Activated naive CD4-positive, alpha-beta T cell treated with anti-CD3 and anti-CD28 coated beads, Interleukin-2, amount 10 ng/mL, durations not matched to agents 7 days and 5 days (primary cell): ENCODE results near the gene KIAA0513.
A peak's percentile ranks its signal among the peaks of the same experiment; 100 is the strongest.

Experiments
- CTCF ChIA-PET: fragments of 350-600 bp; sonication (Branson Sonifier 250); formaldehyde crosslinking; loops from one replicate; lab custom pipeline; 2021; ENCODE audit warnings: antibody characterized with exemption; lab: Charles Lee
- DNase-seq: peaks from one replicate; pipeline ENCODE4 v3.0.0-alpha.2; 2020
- H3K27ac Mint-ChIP-seq: one replicate; pipeline ENCODE4 v1.8.0; 2021; ENCODE audit warnings: mild to moderate bottlenecking, moderate library complexity, mixed read lengths
- H3K27me3 Mint-ChIP-seq: one replicate; pipeline ENCODE4 v1.8.0; 2021; ENCODE audit warnings: mild to moderate bottlenecking, mixed read lengths
- H3K36me3 Mint-ChIP-seq: one replicate; pipeline ENCODE4 v1.8.0; 2021; ENCODE audit warnings: mixed read lengths
- H3K4me1 Mint-ChIP-seq: one replicate; pipeline ENCODE4 v1.8.0; 2021; ENCODE audit warnings: mixed read lengths
- H3K4me3 Mint-ChIP-seq: one replicate; pipeline ENCODE4 v1.8.0; 2021; ENCODE audit warnings: mild to moderate bottlenecking, moderate library complexity, mixed read lengths
- H3K9me3 Mint-ChIP-seq: one replicate; pipeline ENCODE4 v1.8.0; 2021; ENCODE audit warnings: mixed read lengths

The KIAA0513 gene

DNA sequence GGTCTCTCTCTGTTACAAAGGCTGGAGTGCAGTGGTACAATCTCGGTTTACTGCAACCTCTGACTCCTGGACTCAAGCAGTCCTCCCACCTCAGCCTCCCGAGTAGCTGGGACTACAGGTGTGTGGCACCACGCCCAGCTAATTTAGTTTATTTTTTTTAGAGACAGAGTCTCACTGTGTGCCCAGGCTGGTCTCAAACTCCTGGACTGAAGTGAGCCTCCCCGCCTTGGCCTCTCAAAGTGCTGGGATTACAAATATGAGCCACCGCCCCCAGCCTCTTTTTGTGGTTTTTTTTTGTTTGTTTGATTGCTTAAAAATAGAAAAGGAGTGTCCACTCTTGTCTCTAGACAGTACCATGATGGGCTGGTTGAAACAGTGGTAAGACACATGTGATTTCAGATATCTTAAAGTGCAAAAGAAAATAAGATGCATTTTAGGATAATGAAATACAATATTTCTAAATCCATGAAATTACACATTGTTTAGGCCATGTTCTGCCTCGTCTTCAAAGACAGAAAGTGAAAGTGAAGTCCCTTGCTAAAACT, 27.4 kb downstream of the KIAA0513 start:
- Mint-ChIP-seq H3K4me1 (peaks cover 39% of the 10 kb centered on the region), H3K27me3 (peaks cover 4% of the 10 kb centered on the region), H3K9me3 (no peaks in the 10 kb centered on the region), H3K36me3 (peaks cover 12% of the 10 kb centered on the region), H3K4me3 (peak overlapping the region; percentile 64), H3K27ac (peak overlapping the region; percentile 99)
- DNase-seq, result peak; percentile 25
- CTCF ChIA-PET, result interaction anchor here (0.9 to 2.8 kb wide), 4 partner anchors 8 to 301 kb away, joined by 3 to 22 read pairs (median 4); partner anchors contain the start of gene KIAA0513

DNA sequence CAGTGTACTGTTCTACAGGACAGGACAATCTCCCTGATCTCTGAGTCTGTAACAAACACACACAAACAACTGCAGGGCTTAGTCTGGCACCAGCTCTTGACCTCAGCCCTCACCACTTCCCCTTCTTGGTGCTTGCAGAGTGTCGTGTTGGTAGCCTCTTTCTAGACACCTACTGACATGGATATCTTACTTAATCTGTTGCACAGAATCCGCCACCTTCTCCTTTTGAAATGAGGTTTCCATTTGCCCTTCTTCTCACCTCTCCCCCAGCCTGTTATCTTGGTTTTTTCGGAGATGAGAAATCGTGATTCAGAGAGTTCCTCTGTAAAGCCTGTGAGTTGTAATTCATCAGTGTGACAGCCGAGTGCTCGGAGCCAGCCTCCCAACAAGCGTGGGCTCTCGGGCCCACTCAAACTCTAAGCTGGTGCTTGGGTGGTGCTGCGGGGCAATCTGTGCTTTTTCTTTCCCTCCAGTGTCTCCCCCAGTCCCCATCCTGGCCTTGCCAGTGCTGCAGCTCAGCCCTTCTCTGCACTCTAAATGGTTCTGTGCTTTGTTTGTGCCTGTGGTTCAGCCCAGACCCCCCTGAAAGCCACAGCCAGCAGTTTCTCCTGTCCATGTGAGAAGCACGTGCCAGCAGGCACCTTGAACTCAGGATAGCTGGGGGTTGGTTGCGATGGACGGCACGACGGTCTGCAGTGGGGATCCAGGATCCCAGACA, 28.1 kb downstream of the KIAA0513 start:
- H3K4me3 Mint-ChIP-seq, result peak overlapping the region; percentile 64
- peaks cover 4% of the 10 kb centered on the region for H3K27me3 Mint-ChIP-seq
- H3K27ac Mint-ChIP-seq, result peak overlapping the region; percentile 99
- peak; percentile 91 for DNase-seq
- CTCF ChIA-PET, result interaction anchor here (0.7 to 2.8 kb wide), 10 partner anchors 8 to 302 kb away, joined by 3 to 22 read pairs (median 3); partner anchors contain the start of genes KIAA0513 and ZDHHC7
- H3K9me3 Mint-ChIP-seq, result no peaks in the 10 kb centered on the region
- peaks cover 37% of the 10 kb centered on the region for H3K4me1 Mint-ChIP-seq
- peaks cover 12% of the 10 kb centered on the region for H3K36me3 Mint-ChIP-seq

DNA sequence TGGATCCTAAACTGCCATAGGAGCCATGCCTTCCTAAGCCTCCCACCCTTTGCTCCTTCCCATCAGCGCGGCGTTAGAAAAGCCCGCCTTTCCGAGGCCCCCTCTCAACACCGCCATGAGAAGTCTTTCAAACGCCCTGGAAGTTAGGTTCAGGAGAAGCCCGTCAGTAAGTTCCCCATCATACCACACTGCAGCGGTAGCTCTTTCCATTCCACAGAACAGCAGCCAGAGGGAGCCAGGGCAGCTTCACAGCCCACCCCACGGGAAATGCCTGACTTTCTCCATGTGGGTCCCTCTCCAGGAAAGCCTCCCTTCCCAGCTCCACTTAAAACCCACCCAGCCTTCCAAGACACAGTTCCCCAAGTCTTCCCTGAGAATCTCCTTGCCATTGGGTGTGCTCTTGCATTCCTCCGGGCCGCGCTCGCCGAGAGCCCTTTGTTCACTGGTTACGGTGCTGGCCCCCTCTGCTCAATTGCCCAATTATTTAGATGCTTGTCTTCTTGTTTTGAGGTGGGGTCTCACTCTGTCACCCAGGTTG, 28.7 kb downstream of the KIAA0513 start:
- H3K4me3 Mint-ChIP-seq, result peak overlapping the region; percentile 64
- H3K27me3 Mint-ChIP-seq, result peaks cover 4% of the 10 kb centered on the region
- peaks cover 37% of the 10 kb centered on the region for H3K4me1 Mint-ChIP-seq
- H3K9me3 Mint-ChIP-seq, result no peaks in the 10 kb centered on the region
- H3K36me3 Mint-ChIP-seq, result peaks cover 12% of the 10 kb centered on the region
- DNase-seq, result peak; percentile 30
- CTCF ChIA-PET, result interaction anchor here (0.7 to 2.8 kb wide), 9 partner anchors 9 to 302 kb away, joined by 3 to 22 read pairs (median 3); partner anchors contain the start of gene ZDHHC7
- H3K27ac Mint-ChIP-seq, result peak overlapping the region; percentile 99

DNA sequence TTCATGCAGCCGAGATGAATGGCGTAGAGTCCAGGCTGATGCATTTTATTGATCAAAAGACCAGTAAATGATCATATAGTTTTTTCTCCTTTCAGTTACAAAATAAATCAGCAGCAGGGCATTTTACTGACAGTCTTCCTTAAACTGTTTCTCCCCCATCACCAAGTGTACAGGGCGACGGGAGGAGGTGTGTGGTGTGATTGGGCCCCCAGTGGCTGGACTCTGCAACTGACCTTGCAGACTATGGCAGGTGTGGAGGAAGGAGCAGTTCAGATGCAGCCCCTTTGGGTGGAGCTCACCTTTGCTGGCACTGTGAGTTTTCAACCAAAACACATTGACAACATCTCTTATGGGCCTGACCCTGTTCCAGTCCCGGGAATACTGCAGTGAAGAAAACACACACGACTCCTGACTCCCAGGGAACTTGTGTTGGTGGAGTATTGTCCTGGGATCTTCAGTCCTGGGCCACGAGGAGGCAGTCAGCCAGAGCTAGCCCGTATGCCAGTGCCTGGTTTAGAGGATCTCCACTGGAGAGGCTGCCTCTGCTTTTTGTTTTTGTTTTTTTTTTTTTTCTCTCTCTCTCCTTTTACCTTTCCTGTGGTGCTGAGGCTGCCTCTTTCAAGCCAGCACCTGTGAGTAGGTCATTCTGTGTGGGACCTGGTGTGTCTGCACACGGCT, 29.8 kb downstream of the KIAA0513 start:
- Mint-ChIP-seq H3K36me3 (peaks cover 12% of the 10 kb centered on the region), H3K27me3 (no peaks in the 10 kb centered on the region), H3K27ac (peak overlapping the region; percentile 99), H3K4me1 (peaks cover 37% of the 10 kb centered on the region), H3K9me3 (no peaks in the 10 kb centered on the region), H3K4me3 (no peak overlapping the region)
- no peak for DNase-seq
- CTCF ChIA-PET, result interaction anchor here (0.9 to 2.8 kb wide), 4 partner anchors 11 to 30 kb away, joined by 3 to 22 read pairs (median 4); no protein-coding TSS in a partner anchor

DNA sequence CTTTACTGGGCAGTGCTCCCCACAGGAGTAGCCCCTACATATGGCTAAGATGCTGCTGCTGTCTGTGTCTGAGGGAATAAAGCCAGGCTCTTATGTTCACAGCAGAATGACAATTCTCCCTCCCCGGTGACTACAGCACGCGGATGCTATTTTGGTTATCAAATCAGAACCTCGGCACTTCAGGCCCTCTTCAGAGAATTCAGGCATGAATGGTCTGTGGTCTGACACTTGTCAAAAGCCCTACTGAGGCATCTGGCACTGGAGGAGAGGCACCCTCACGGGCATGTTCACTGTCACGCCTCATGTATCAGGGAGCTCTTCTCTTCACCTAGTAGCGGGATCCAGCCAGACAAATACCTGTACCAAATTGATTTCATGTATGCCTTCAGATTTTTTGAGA, 30.4 kb downstream of the KIAA0513 start:
- Mint-ChIP-seq H3K4me1 (peaks cover 37% of the 10 kb centered on the region), H3K9me3 (no peaks in the 10 kb centered on the region), H3K27ac (peak overlapping the region; percentile 99), H3K27me3 (no peaks in the 10 kb centered on the region), H3K4me3 (no peak overlapping the region), H3K36me3 (peaks cover 12% of the 10 kb centered on the region)
- CTCF ChIA-PET, result interaction anchor here (0.9 to 1.1 kb wide), 2 partner anchors 11 to 29 kb away, joined by 3 to 5 read pairs; no protein-coding TSS in a partner anchor
- no peak for DNase-seq

DNA sequence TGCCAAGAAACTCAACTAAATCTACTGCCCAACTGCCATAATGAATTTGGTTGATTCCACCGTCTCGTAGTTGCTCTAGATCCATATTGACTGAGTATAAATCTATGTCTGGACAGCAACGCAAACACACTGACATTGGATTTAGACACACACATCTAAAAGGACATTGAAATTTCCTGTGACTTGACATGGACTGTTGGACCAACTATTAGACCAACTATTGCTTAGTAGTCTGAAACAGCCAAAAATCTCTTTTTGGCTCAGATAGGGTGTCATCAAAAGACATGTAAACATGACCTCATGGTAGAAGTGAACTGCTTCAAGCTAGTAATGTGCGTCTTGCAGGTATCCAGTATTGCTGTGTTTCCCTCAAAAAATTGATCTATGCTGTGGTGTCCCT, 31.3 kb downstream of the KIAA0513 start:
- H3K4me3 Mint-ChIP-seq, result no peak overlapping the region

DNA sequence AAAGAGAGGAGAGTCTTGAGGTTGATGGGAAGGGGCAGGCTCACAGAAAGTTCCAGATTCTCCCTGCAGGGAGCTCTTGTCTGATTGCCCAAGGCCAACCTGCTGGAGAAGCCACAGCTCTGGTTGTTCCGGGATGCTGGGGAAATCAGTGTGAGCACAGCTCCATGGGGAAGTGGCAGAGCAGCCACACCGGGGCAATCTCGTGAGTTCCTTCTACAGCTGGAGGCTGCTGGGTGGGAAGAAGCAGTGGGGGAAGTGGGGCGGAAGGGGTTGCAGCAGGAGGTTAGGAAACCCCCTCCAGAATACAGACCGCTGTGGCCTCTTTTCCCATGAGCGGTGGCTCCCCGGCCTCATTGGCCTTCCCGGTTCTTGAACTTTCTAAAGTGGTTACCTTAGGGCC, 34.0 kb downstream of the KIAA0513 start:
- Mint-ChIP-seq H3K4me3 (no peak overlapping the region), H3K27me3 (no peaks in the 10 kb centered on the region), H3K9me3 (no peaks in the 10 kb centered on the region), H3K36me3 (peaks cover 7% of the 10 kb centered on the region), H3K27ac (no peak overlapping the region), H3K4me1 (peaks cover 15% of the 10 kb centered on the region)
- CTCF ChIA-PET, result no interaction called here
- no peak for DNase-seq

More for the DNA sequence above, 31.3 kb downstream of the KIAA0513 start:
- no peaks in the 10 kb centered on the region for H3K27me3 Mint-ChIP-seq
- H3K27ac Mint-ChIP-seq, result no peak overlapping the region
- no peaks in the 10 kb centered on the region for H3K9me3 Mint-ChIP-seq
- peaks cover 37% of the 10 kb centered on the region for H3K4me1 Mint-ChIP-seq
- CTCF ChIA-PET, result interaction anchor here (1.1 to 1.4 kb wide), 2 partner anchors 27 to 28 kb away, joined by 3 read pairs; no protein-coding TSS in a partner anchor
- peaks cover 10% of the 10 kb centered on the region for H3K36me3 Mint-ChIP-seq
- DNase-seq, result no peak

DNA sequence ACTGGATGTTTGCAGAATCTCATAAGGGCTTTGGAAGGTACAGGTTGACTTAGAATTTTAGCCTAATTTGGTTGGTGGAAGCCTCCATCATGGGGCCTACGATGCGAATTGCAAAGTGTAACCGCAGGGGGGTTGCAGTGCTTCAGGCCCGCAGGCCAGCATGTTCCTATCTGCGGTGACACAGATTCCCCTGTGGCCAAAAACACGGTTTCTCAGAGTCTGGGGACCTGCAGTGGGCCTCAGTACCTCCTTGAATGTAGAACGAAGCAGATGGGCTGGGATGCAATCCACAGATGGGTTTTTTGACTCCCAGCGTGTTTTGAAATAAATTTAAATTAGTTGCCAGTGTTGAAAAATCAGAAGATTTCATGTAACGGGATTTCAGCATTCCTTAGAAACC, 34.7 kb downstream of the KIAA0513 start:
- CTCF ChIA-PET, result no interaction called here
- no peaks in the 10 kb centered on the region for H3K9me3 Mint-ChIP-seq
- H3K36me3 Mint-ChIP-seq, result peaks cover 5% of the 10 kb centered on the region
- DNase-seq, result no peak
- H3K4me1 Mint-ChIP-seq, result peaks cover 7% of the 10 kb centered on the region
- no peaks in the 10 kb centered on the region for H3K27me3 Mint-ChIP-seq
- H3K4me3 Mint-ChIP-seq, result no peak overlapping the region
- H3K27ac Mint-ChIP-seq, result no peak overlapping the region

DNA sequence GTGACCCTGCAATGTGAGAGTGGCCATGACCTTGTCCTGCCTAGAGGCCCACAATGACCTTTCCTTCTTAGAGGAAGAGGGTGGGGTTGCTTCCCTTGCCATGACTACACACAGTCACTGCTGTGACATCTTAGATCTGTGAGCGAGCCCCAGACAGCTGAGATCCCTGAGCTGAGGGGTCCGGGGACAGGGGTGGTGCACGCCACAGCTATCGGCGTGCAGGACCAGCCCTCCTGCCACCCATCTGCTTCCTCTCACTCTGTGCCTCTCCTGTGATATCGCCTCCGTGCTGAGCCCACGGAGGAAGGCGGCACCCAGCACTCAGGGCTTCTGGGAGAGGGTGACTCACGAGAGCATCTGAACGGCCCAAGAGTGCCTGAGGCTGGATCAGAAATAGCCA, 35.2 kb downstream of the KIAA0513 start:
- H3K27ac Mint-ChIP-seq, result no peak overlapping the region

DNA sequence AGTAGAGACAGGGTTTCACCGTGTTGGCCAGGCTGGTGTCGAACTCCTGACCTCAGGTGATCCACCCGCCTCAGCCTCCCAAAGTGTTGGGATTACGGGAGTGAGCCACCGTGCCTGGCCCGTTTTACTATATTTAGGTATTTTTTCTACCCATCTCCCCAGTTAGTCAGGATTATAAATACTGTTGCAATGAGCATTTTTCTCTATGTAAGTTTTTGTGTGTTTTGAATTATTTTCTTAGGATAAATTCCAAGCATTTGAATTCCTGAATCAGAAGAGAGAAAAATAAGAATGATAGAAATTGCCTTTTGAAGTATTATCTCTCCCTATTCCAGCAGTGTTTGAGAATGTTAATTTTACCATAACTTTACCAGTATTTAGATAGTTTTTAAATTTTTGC, 36.6 kb downstream of the KIAA0513 start:
- Mint-ChIP-seq H3K9me3 (no peaks in the 10 kb centered on the region), H3K27ac (no peak overlapping the region), H3K4me1 (no peaks in the 10 kb centered on the region), H3K4me3 (no peak overlapping the region), H3K36me3 (no peaks in the 10 kb centered on the region), H3K27me3 (no peaks in the 10 kb centered on the region)
- CTCF ChIA-PET, result no interaction called here
- DNase-seq, result no peak

More for the DNA sequence above, 35.2 kb downstream of the KIAA0513 start:
- Mint-ChIP-seq H3K36me3 (peaks cover under 1% of the 10 kb centered on the region), H3K27me3 (no peaks in the 10 kb centered on the region), H3K4me3 (no peak overlapping the region), H3K9me3 (no peaks in the 10 kb centered on the region), H3K4me1 (peaks cover 2% of the 10 kb centered on the region)
- no peak for DNase-seq
- CTCF ChIA-PET, result no interaction called here

DNA sequence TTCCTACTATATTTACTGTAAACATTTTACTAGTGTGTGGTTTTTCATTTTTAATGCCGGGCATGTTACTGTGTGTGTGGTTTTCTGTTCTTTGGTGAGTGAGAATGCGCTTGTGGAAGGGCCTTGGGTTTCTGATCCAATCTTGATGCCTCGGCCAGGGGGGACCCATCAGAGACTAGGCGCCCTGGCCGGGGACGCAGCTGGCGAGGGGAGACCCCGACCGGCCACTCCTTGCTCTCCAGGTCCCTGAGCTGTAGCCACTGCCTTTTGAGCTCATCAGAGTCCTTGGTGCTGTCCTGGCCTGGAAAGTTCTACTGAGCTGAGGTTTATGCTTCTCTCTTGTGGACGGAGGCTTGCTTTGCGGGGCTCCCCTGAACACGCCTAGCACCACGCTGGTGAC, 37.5 kb downstream of the KIAA0513 start:
- H3K36me3 Mint-ChIP-seq, result no peaks in the 10 kb centered on the region
- DNase-seq, result no peak
- H3K4me1 Mint-ChIP-seq, result no peaks in the 10 kb centered on the region
- CTCF ChIA-PET, result interaction anchor here (0.7 to 0.9 kb wide), 2 partner anchors 34 to 52 kb away, joined by 3 read pairs; no protein-coding TSS in a partner anchor
- no peaks in the 10 kb centered on the region for H3K9me3 Mint-ChIP-seq
- no peak overlapping the region for H3K4me3 Mint-ChIP-seq
- H3K27ac Mint-ChIP-seq, result no peak overlapping the region
- H3K27me3 Mint-ChIP-seq, result no peaks in the 10 kb centered on the region

DNA sequence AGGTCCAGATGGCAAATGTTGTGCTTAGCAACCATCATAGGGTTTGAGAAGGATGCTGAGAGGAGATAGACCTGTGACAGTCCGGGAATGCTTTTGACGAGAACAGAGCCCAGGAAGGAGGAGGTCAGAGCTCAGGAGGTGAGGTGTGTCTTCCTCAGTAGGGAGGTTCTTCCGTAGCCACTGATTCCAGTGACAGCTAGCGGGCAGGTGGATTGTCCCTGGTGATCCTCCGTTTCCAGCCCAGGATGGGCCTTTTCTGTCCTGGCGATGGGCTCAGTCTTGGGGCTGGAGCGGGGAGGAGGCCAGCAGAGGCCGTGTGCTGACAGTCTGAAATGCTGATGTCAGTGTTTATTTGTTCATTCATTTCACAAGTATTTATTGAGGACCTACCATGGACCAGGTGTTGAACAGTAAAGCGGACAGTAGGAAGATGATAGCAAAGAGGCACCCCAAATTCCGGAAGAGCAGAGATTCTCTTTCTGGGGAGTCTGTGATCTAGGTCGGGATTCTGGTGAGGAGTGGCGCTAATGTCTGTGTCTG, 38.8 kb downstream of the KIAA0513 start:
- CTCF ChIA-PET, result interaction anchor here (1.4 kb wide), 1 partner anchor 142 kb away, joined by 4 read pairs; no protein-coding TSS in a partner anchor
- no peaks in the 10 kb centered on the region for H3K4me1 Mint-ChIP-seq
- DNase-seq, result no peak

DNA sequence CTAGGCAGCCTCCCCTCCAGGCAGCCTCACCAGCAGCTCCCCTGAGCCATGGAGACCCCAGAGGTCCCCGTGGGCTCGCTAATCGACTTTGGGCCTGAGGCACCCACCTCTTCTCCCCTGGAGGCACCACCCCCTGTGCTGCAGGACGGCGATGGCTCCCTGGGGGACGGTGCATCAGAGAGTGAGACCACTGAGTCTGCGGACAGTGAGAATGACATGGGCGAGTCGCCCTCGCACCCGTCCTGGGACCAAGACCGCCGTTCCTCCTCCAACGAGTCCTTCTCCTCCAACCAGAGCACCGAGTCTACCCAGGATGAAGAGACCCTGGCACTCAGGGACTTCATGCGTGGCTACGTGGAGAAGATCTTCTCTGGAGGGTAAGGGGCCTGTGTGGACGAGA, 39.4 kb downstream of the KIAA0513 start:
- Mint-ChIP-seq H3K27ac (no peak overlapping the region), H3K4me3 (no peak overlapping the region), H3K9me3 (no peaks in the 10 kb centered on the region), H3K36me3 (peaks cover 3% of the 10 kb centered on the region), H3K27me3 (no peaks in the 10 kb centered on the region), H3K4me1 (no peaks in the 10 kb centered on the region)
- CTCF ChIA-PET, result interaction anchor here (1.4 kb wide), 1 partner anchor 142 kb away, joined by 4 read pairs; no protein-coding TSS in a partner anchor
- no peak for DNase-seq

More for the DNA sequence above, 38.8 kb downstream of the KIAA0513 start:
- H3K4me3 Mint-ChIP-seq, result no peak overlapping the region
- no peaks in the 10 kb centered on the region for H3K9me3 Mint-ChIP-seq
- no peaks in the 10 kb centered on the region for H3K27me3 Mint-ChIP-seq
- no peak overlapping the region for H3K27ac Mint-ChIP-seq
- H3K36me3 Mint-ChIP-seq, result peaks cover 3% of the 10 kb centered on the region
